Panc1 (cell line): ENCODE data around the gene MYL3. TPM values are rescaled to one million over a fixed set of nuclear protein-coding genes. Genes with fewer than 3 reads are reported as not detected.

ENCODE experiments used
- ATAC-seq: fragments of 200-7000 bp; cut with Tn5 transposase; 2 replicates; pipeline ENCODE4 v1.9.1; 2020; ENCODE audit warnings: mild to moderate bottlenecking, moderate library complexity
- BruUV-seq: library from RNA; stranded (reverse); fragments of 400-500 nt; replicated peaks from 2 replicates; lab custom pipeline; 2021; lab: Mats Ljungman, UMichigan
- CTCF ChIA-PET: fragments of 300-600 bp; sonication (Branson Sonifier 250); formaldehyde crosslinking; loops from one replicate; lab custom pipeline; 2022; ENCODE audit warnings: antibody characterized with exemption; lab: Charles Lee
- POLR2A ChIA-PET: fragments of 300-600 bp; sonication (Branson Sonifier 250); formaldehyde crosslinking; loops from one replicate; lab custom pipeline; 2022; ENCODE audit warnings: antibody characterized with exemption; lab: Charles Lee
- DNase-seq: peaks from one replicate; pipeline ENCODE4 v3.0.0-alpha.2; 2010; ENCODE audit warnings: low read depth, low spot score
- H3K27ac ChIP-seq: 2 replicates; pipeline ENCODE4 v1.5.1; 2011; ENCODE audit warnings: mild to moderate bottlenecking, low read length, inconsistent platforms
- H3K27me3 ChIP-seq: fragments of 200-500 bp; sonication (Bioruptor generic); 2 replicates; pipeline ENCODE4 v1.6.0; 2014; ENCODE audit warnings: low read length, inconsistent platforms; ENCODE audit not compliant: control insufficient read depth, insufficient read depth
- H3K36me3 ChIP-seq: fragments of 200-500 bp; sonication (Bioruptor generic); 2 replicates; pipeline ENCODE4 v1.5.1; 2014; ENCODE audit warnings: inconsistent platforms, mild to moderate bottlenecking, low read length, moderate library complexity; ENCODE audit not compliant: control insufficient read depth, insufficient read depth
- H3K4me1 ChIP-seq: 2 replicates; pipeline ENCODE4 v1.5.1; 2011; ENCODE audit warnings: inconsistent platforms, mild to moderate bottlenecking, low read length, moderate library complexity; ENCODE audit not compliant: control insufficient read depth, insufficient read depth
- H3K4me3 ChIP-seq, 2 experiments: 2 replicates each; pipeline ENCODE4 v1.5.1; 2011 to 2012; ENCODE audit warnings: low read depth in 2 of 2, low read length in 2 of 2, mild to moderate bottlenecking in 2 of 2, inconsistent platforms in 1 of 2, moderate library complexity in 1 of 2
- H3K9me3 ChIP-seq: fragments of 200-500 bp; sonication (Bioruptor generic); 2 replicates; pipeline ENCODE4 v1.5.1; 2014; ENCODE audit warnings: low read depth, mild to moderate bottlenecking, inconsistent platforms, low read length, moderate library complexity; ENCODE audit not compliant: control insufficient read depth, insufficient read depth
- POLR2AphosphoS5 ChIP-seq: IDR thresholded peaks from 2 replicates; pipeline ENCODE4 v1.6.1; 2012; ENCODE audit warnings: mild to moderate bottlenecking, low read depth, low read length, moderate library complexity
- SIN3A ChIP-seq: IDR thresholded peaks from 2 replicates; pipeline ENCODE4 v1.6.1; 2012; ENCODE audit warnings: low read depth, mild to moderate bottlenecking, low read length, moderate library complexity, borderline replicate concordance; ENCODE audit not compliant: insufficient read depth
- TCF7L2 ChIP-seq: IDR thresholded peaks from 2 replicates; pipeline ENCODE4 v1.6.1; 2011; ENCODE audit warnings: mild to moderate bottlenecking, low read depth, low read length, inconsistent platforms
- in situ Hi-C: cut with HindIII; loops from 2 replicates; pipeline ENCODE4 v1.10.0; 2016; ENCODE audit warnings: low sequenced_read_pairs, low pct_unique_long_range_greater_than_20kb
- intact Hi-C: fragments of 100-400 bp; cut with micrococcal nuclease; formaldehyde crosslinking; loops from one replicate; pipeline ENCODE4 v1.10.0; 2022; ENCODE audit not compliant: unreplicated experiment
- total RNA-seq: library from RNA; stranded (reverse); gene quantifications from one replicate; pipeline ENCODE4 v1.2.1, GENCODE V29; 2021; ENCODE audit not compliant: unreplicated experiment
- TF ChIP-seq, protein P1 (sequence below): fragments of 450-650 bp; IDR thresholded peaks from 2 replicates; pipeline ENCODE4 v1.5.1; 2017; ENCODE audit warnings: mild to moderate bottlenecking
- TF ChIP-seq, protein P2 (sequence below), 2 experiments: IDR thresholded peaks; 2 replicates each; pipeline ENCODE4 v1.6.1; 2011 to 2012; ENCODE audit warnings: low read depth in 2 of 2, control low read depth in 1 of 2, low read length in 1 of 2, mild to moderate bottlenecking in 1 of 2, moderate library complexity in 1 of 2; ENCODE audit not compliant: insufficient read depth in 1 of 2

Gene MYL3
- total RNA-seq, 1 experiment from 2014 or later = not detected

DNA sequence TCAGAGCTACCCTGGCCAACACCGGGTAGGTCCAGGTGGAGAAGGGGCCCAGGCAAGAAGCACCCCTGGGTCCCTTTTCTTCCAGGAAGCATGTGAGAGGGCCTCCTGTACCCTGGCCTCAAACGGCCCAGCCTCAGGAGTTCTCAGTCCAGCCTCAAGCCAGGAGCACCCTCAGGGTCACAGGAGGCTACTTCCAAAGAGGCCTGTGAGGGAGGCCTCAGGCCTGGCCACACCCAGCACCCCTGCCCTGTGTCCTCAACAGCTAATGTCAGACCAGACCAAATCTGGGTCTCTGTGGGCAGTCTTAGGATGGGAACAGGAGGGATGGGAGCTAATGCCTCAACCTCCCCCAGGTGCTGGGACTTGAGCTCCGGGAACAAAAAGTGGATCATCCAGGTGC is 37.8 kb upstream of the MYL3 start:
- CTCF ChIA-PET = no interaction called here
- no peak for ATAC-seq

DNA sequence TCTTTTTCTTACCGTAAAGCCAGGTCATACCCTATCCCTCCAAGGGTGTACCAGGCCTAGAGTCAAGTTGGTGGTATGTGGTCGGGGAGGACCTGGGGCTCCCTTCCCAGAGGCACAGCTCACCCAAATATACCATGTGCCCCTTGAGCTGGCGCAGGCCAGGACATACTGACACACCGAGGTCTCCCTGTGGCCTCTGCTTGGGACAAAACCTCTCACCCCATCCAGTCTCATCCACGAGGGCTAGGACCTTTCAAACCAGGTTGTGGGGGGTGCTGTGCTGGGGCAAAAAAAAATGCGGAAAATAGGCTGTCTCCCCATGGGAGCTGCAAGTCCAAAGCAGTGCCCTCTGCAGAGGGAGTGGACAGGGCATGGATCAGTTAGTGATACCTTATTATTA is 37.1 kb upstream of the MYL3 start:
- no peak overlapping the region for H3K27ac ChIP-seq
- H3K9me3 ChIP-seq = no peaks in the 10 kb centered on the region
- TF ChIP-seq SIN3A (no peak), POLR2AphosphoS5 (no peak), TCF7L2 (no peak)
- TF ChIP-seq, protein P1, sequence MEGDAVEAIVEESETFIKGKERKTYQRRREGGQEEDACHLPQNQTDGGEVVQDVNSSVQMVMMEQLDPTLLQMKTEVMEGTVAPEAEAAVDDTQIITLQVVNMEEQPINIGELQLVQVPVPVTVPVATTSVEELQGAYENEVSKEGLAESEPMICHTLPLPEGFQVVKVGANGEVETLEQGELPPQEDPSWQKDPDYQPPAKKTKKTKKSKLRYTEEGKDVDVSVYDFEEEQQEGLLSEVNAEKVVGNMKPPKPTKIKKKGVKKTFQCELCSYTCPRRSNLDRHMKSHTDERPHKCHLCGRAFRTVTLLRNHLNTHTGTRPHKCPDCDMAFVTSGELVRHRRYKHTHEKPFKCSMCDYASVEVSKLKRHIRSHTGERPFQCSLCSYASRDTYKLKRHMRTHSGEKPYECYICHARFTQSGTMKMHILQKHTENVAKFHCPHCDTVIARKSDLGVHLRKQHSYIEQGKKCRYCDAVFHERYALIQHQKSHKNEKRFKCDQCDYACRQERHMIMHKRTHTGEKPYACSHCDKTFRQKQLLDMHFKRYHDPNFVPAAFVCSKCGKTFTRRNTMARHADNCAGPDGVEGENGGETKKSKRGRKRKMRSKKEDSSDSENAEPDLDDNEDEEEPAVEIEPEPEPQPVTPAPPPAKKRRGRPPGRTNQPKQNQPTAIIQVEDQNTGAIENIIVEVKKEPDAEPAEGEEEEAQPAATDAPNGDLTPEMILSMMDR = no peak
- TF ChIP-seq, protein P2, sequence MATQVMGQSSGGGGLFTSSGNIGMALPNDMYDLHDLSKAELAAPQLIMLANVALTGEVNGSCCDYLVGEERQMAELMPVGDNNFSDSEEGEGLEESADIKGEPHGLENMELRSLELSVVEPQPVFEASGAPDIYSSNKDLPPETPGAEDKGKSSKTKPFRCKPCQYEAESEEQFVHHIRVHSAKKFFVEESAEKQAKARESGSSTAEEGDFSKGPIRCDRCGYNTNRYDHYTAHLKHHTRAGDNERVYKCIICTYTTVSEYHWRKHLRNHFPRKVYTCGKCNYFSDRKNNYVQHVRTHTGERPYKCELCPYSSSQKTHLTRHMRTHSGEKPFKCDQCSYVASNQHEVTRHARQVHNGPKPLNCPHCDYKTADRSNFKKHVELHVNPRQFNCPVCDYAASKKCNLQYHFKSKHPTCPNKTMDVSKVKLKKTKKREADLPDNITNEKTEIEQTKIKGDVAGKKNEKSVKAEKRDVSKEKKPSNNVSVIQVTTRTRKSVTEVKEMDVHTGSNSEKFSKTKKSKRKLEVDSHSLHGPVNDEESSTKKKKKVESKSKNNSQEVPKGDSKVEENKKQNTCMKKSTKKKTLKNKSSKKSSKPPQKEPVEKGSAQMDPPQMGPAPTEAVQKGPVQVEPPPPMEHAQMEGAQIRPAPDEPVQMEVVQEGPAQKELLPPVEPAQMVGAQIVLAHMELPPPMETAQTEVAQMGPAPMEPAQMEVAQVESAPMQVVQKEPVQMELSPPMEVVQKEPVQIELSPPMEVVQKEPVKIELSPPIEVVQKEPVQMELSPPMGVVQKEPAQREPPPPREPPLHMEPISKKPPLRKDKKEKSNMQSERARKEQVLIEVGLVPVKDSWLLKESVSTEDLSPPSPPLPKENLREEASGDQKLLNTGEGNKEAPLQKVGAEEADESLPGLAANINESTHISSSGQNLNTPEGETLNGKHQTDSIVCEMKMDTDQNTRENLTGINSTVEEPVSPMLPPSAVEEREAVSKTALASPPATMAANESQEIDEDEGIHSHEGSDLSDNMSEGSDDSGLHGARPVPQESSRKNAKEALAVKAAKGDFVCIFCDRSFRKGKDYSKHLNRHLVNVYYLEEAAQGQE (IDR thresholded peaks at IDR 0.05; ENCODE audit: insufficient read depth in 1 of 2, low read depth in 2 of 2, low read length in 1 of 2) = no peak
- no peaks in the 10 kb centered on the region for H3K27me3 ChIP-seq
- no TSS peak for BruUV-seq
- in situ Hi-C loops (no loop called here), intact Hi-C loops (no loop called here)
- H3K4me1 ChIP-seq = no peaks in the 10 kb centered on the region
- ATAC-seq (no peak), DNase-seq (no peak)
- H3K36me3 ChIP-seq = no peaks in the 10 kb centered on the region
- POLR2A ChIA-PET = no interaction called here
- CTCF ChIA-PET = no interaction called here
- H3K4me3 ChIP-seq = no peak overlapping the region

More for the DNA sequence above, 37.8 kb upstream of the MYL3 start:
- Histone ChIP-seq H3K9me3 (no peaks in the 10 kb centered on the region), H3K36me3 (no peaks in the 10 kb centered on the region), H3K4me1 (no peaks in the 10 kb centered on the region), H3K4me3 (no peak overlapping the region), H3K27me3 (no peaks in the 10 kb centered on the region), H3K27ac (no peak overlapping the region)
- in situ Hi-C loops = no loop called here
- POLR2A ChIA-PET = no interaction called here
- no TSS peak for BruUV-seq
- DNase-seq = no peak
- intact Hi-C loops = no loop called here
- TF ChIP-seq POLR2AphosphoS5 = no peak
- no peak for TF ChIP-seq SIN3A
- no peak for TF ChIP-seq TCF7L2
- TF ChIP-seq, protein P1 = no peak
- TF ChIP-seq, protein P2 (IDR thresholded peaks at IDR 0.05; ENCODE audit: insufficient read depth in 1 of 2, low read depth in 2 of 2, low read length in 1 of 2) = no peak
